Measurements from ENCODE around the gene TBCCD1. TPM values are rescaled to one million over a fixed set of nuclear protein-coding genes. Genes with fewer than 3 reads are reported as not detected.
"Not testable (repeated sequence)": the region's sequence is repeated elsewhere in the genome, so short reads cannot be mapped to it uniquely, and the experiment has no call there.

The TBCCD1 gene
- total RNA-seq, 1 experiment from 2014 or later, result 38.7 TPM

- no peaks in the 10 kb centered on the region for H3K9me3 ChIP-seq (ENCODE audit: low read length)
- no peaks in the 10 kb centered on the region for H3K36me3 ChIP-seq (ENCODE audit: insufficient read depth, low read length)
- H2AFZ ChIP-seq (ENCODE audit: low read length), result no peak overlapping the region
- no peak for DNase-seq
- H3K27me3 ChIP-seq (ENCODE audit: low read length), result no peaks in the 10 kb centered on the region
- H3K4me2 ChIP-seq (ENCODE audit: low read depth, low read length, poor library complexity, severe bottlenecking), result no peak overlapping the region
- no peak overlapping the region for H3K9ac ChIP-seq (ENCODE audit: low read length)
- no peaks in the 10 kb centered on the region for H3K79me2 ChIP-seq (ENCODE audit: low read length)
- H4K20me1 ChIP-seq (ENCODE audit: insufficient read depth, low read depth, low read length), result no peaks in the 10 kb centered on the region
- H3K4me3 ChIP-seq (ENCODE audit: low read length), result no peak overlapping the region
- no peaks in the 10 kb centered on the region for H3K9me2 ChIP-seq (replicated peaks; ENCODE audit: insufficient read depth, low read length)
- H3K27ac ChIP-seq (ENCODE audit: low read length), result no peak overlapping the region
- H3K4me1 ChIP-seq (ENCODE audit: low read length), result peaks cover 7% of the 10 kb centered on the region; the same call in 1 of the 2 replicates
Observed at GRCh38 chr3:186506857-186507256, 60.3 kb downstream of the TBCCD1 start.

DNA sequence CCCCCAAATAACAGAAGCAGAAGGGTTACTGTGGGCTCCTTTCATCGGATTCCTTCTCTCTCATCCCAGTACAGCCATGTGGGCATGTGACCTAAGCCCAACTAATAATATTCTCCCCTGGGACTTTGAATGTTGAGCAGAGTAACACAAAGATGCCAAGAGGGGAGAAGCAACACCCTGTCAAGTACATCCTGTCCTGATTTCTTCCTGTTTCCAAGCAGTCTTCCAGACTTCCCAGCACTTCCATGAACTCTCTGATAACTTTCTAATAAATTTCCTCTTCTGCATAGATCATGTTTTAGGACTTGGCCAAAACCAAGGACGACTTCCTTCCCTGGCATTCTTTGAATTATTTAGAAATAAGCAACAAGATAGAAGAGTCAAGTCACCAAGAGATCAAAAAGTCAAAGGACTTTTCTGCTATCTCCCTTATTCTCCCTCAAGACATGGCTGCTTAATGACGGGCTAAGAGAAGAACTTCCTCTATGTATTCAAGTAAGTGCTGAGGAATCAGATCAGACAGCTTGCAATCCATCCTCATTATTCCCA lies 60.9 kb downstream of the TBCCD1 start:
- H3K27ac ChIP-seq (ENCODE audit: low read length), result no peak overlapping the region
- H3K4me1 ChIP-seq (ENCODE audit: low read length), result peaks cover 7% of the 10 kb centered on the region; the same call in 1 of the 2 replicates
- no peaks in the 10 kb centered on the region for H3K79me2 ChIP-seq (ENCODE audit: low read length)
- no peaks in the 10 kb centered on the region for H3K27me3 ChIP-seq (ENCODE audit: low read length)
- H3K9me3 ChIP-seq (ENCODE audit: low read length), result no peaks in the 10 kb centered on the region
- no peak overlapping the region for H3K4me2 ChIP-seq (ENCODE audit: low read depth, low read length, poor library complexity, severe bottlenecking)
- H2AFZ ChIP-seq (ENCODE audit: low read length), result no peak overlapping the region
- H3K4me3 ChIP-seq (ENCODE audit: low read length), result no peak overlapping the region
- H3K36me3 ChIP-seq (ENCODE audit: insufficient read depth, low read length), result no peaks in the 10 kb centered on the region
- DNase-seq, result no peak
- H4K20me1 ChIP-seq (ENCODE audit: insufficient read depth, low read depth, low read length), result no peaks in the 10 kb centered on the region
- no peaks in the 10 kb centered on the region for H3K9me2 ChIP-seq (replicated peaks; ENCODE audit: insufficient read depth, low read length)
- H3K9ac ChIP-seq (ENCODE audit: low read length), result no peak overlapping the region

DNA sequence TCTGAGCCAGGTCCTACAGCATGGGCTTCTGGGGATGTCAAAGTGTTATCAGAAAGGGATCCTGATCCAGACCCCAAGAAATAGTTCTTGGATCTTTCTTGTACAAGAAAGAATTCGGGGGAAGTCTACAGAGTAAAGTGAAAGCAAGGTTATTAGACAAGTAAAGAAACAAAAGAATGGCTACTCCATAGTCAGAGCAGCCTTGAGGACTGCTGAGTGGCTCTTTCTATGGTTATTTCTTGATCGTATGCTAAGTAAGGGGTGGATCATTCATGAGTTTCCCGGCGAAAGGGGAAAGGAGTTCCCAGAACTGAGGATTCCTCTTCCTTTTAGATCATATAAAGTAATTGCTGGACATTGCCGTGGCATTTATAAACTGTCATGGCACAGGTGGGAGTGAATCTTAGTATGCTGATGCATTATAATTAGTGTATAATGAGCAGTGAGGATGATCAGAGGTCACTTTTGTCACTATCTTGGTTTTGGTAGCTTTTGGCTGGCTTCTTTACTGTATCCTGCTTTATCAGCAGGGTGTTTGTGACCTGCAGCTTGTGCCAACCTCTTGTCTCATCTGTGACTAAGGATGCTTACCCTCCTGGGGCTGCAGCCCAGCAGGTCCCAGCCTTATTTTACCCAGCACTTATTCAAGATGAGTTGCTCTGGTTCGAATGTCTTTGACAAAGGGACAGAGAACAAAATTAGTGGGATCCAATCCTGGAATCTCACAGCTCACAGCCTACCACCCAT lies 64.0 kb downstream of the TBCCD1 start:
- no peaks in the 10 kb centered on the region for H3K36me3 ChIP-seq (ENCODE audit: insufficient read depth, low read length)
- H3K4me2 ChIP-seq (ENCODE audit: low read depth, low read length, poor library complexity, severe bottlenecking), result no peak overlapping the region

GRCh38 chr3:186502138-186502948 lies 64.8 kb downstream of the TBCCD1 start:
- no peaks in the 10 kb centered on the region for H4K20me1 ChIP-seq (ENCODE audit: insufficient read depth, low read depth, low read length)
- no peak overlapping the region for H2AFZ ChIP-seq (ENCODE audit: low read length)
- H3K4me2 ChIP-seq (ENCODE audit: low read depth, low read length, poor library complexity, severe bottlenecking), result no peak overlapping the region
- no peaks in the 10 kb centered on the region for H3K9me2 ChIP-seq (replicated peaks; ENCODE audit: insufficient read depth, low read length)
- no peaks in the 10 kb centered on the region for H3K4me1 ChIP-seq (ENCODE audit: low read length)
- H3K9me3 ChIP-seq (ENCODE audit: low read length), result no peaks in the 10 kb centered on the region
- no peaks in the 10 kb centered on the region for H3K79me2 ChIP-seq (ENCODE audit: low read length)
- no peak for DNase-seq
- no peak overlapping the region for H3K4me3 ChIP-seq (ENCODE audit: low read length)
- no peaks in the 10 kb centered on the region for H3K36me3 ChIP-seq (ENCODE audit: insufficient read depth, low read length)
- H3K9ac ChIP-seq (ENCODE audit: low read length), result no peak overlapping the region
- H3K27me3 ChIP-seq (ENCODE audit: low read length), result no peaks in the 10 kb centered on the region
- no peak overlapping the region for H3K27ac ChIP-seq (ENCODE audit: low read length)

More for the DNA sequence above, 64.0 kb downstream of the TBCCD1 start:
- Histone ChIP-seq H4K20me1 (ENCODE audit: insufficient read depth, low read depth, low read length) (no peaks in the 10 kb centered on the region), H3K9me3 (ENCODE audit: low read length) (no peaks in the 10 kb centered on the region), H3K79me2 (ENCODE audit: low read length) (no peaks in the 10 kb centered on the region), H3K4me1 (ENCODE audit: low read length) (no peaks in the 10 kb centered on the region), H3K9ac (ENCODE audit: low read length) (no peak overlapping the region), H2AFZ (ENCODE audit: low read length) (no peak overlapping the region), H3K9me2 (replicated peaks; ENCODE audit: insufficient read depth, low read length) (no peaks in the 10 kb centered on the region), H3K4me3 (ENCODE audit: low read length) (no peak overlapping the region), H3K27ac (ENCODE audit: low read length) (no peak overlapping the region), H3K27me3 (ENCODE audit: low read length) (no peaks in the 10 kb centered on the region)
- no peak for DNase-seq

- not testable (repeated sequence) for H3K79me2 ChIP-seq (ENCODE audit: low read length); DNase-seq; H3K4me1 ChIP-seq (ENCODE audit: low read length); H3K9me2 ChIP-seq (replicated peaks; ENCODE audit: insufficient read depth, low read length); H3K9me3 ChIP-seq (ENCODE audit: low read length); H2AFZ ChIP-seq (ENCODE audit: low read length); H3K27me3 ChIP-seq (ENCODE audit: low read length); H3K4me3 ChIP-seq (ENCODE audit: low read length); H3K4me2 ChIP-seq (ENCODE audit: low read depth, low read length, poor library complexity, severe bottlenecking); H3K9ac ChIP-seq (ENCODE audit: low read length); H3K36me3 ChIP-seq (ENCODE audit: insufficient read depth, low read length); H3K27ac ChIP-seq (ENCODE audit: low read length); H4K20me1 ChIP-seq (ENCODE audit: insufficient read depth, low read depth, low read length)
Observed at GRCh38 chr3:186499949-186500348, 67.2 kb downstream of the TBCCD1 start.

- not testable (repeated sequence) for H3K9ac ChIP-seq (ENCODE audit: low read length); H4K20me1 ChIP-seq (ENCODE audit: insufficient read depth, low read depth, low read length); H3K9me3 ChIP-seq (ENCODE audit: low read length); H3K27ac ChIP-seq (ENCODE audit: low read length); H2AFZ ChIP-seq (ENCODE audit: low read length); H3K4me3 ChIP-seq (ENCODE audit: low read length); H3K4me1 ChIP-seq (ENCODE audit: low read length); H3K27me3 ChIP-seq (ENCODE audit: low read length); DNase-seq; H3K79me2 ChIP-seq (ENCODE audit: low read length); H3K9me2 ChIP-seq (replicated peaks; ENCODE audit: insufficient read depth, low read length); H3K4me2 ChIP-seq (ENCODE audit: low read depth, low read length, poor library complexity, severe bottlenecking); H3K36me3 ChIP-seq (ENCODE audit: insufficient read depth, low read length)
Observed at GRCh38 chr3:186498022-186498421, 69.1 kb downstream of the TBCCD1 start.

DNA sequence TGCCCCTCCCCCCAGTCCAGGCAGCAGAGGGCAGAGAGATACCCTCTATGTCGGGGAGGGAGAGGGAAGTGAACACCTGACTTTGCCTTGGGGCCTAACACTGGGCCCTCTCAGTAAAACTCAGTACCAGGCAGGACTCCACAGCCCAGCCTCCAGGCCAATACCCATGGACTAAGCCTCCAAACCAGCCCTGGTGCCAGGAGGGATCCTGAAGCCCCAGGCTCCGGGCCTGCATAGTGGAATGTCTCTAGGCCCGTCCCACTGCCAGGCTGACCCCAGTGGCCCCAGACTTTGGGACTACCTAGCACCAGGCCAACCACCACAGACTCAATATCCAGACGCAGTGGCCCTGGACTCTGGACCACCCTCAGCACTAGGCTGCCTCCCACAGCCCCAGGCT lies 69.5 kb downstream of the TBCCD1 start:
- no peak for DNase-seq
- no peak overlapping the region for H3K4me3 ChIP-seq (ENCODE audit: low read length)
- H2AFZ ChIP-seq (ENCODE audit: low read length), result no peak overlapping the region
- H3K27ac ChIP-seq (ENCODE audit: low read length), result no peak overlapping the region
- no peaks in the 10 kb centered on the region for H3K79me2 ChIP-seq (ENCODE audit: low read length)
- no peak overlapping the region for H3K4me2 ChIP-seq (ENCODE audit: low read depth, low read length, poor library complexity, severe bottlenecking)
- H3K9me2 ChIP-seq (replicated peaks; ENCODE audit: insufficient read depth, low read length), result no peaks in the 10 kb centered on the region
- H3K27me3 ChIP-seq (ENCODE audit: low read length), result no peaks in the 10 kb centered on the region
- no peaks in the 10 kb centered on the region for H3K36me3 ChIP-seq (ENCODE audit: insufficient read depth, low read length)
- H3K9me3 ChIP-seq (ENCODE audit: low read length), result no peaks in the 10 kb centered on the region
- H4K20me1 ChIP-seq (ENCODE audit: insufficient read depth, low read depth, low read length), result 0 out of 2 replicates have a peak, but pooled peaks cover 2% of the 10 kb centered on the region
- H3K4me1 ChIP-seq (ENCODE audit: low read length), result no peaks in the 10 kb centered on the region
- H3K9ac ChIP-seq (ENCODE audit: low read length), result no peak overlapping the region

GRCh38 chr3:186496635-186497034 lies 70.5 kb downstream of the TBCCD1 start:
- H3K9me3 ChIP-seq (ENCODE audit: low read length), result no peaks in the 10 kb centered on the region
- H3K27me3 ChIP-seq (ENCODE audit: low read length), result no peaks in the 10 kb centered on the region
- 0 out of 2 replicates have a peak, but pooled peaks cover 2% of the 10 kb centered on the region for H4K20me1 ChIP-seq (ENCODE audit: insufficient read depth, low read depth, low read length)
- no peak overlapping the region for H3K27ac ChIP-seq (ENCODE audit: low read length)
- H3K79me2 ChIP-seq (ENCODE audit: low read length), result no peaks in the 10 kb centered on the region
- H3K4me2 ChIP-seq (ENCODE audit: low read depth, low read length, poor library complexity, severe bottlenecking), result no peak overlapping the region
- H3K9me2 ChIP-seq (replicated peaks; ENCODE audit: insufficient read depth, low read length), result no peaks in the 10 kb centered on the region
- H2AFZ ChIP-seq (ENCODE audit: low read length), result no peak overlapping the region
- no peak for DNase-seq
- no peak overlapping the region for H3K9ac ChIP-seq (ENCODE audit: low read length)
- no peak overlapping the region for H3K4me3 ChIP-seq (ENCODE audit: low read length)
- no peaks in the 10 kb centered on the region for H3K36me3 ChIP-seq (ENCODE audit: insufficient read depth, low read length)
- no peaks in the 10 kb centered on the region for H3K4me1 ChIP-seq (ENCODE audit: low read length)
